ENCODE results near the gene ADSL.
"Not testable (repeated sequence)": the region's sequence is repeated elsewhere in the genome, so short reads cannot be mapped to it uniquely, and the experiment has no call there.

Gene ADSL

DNA sequence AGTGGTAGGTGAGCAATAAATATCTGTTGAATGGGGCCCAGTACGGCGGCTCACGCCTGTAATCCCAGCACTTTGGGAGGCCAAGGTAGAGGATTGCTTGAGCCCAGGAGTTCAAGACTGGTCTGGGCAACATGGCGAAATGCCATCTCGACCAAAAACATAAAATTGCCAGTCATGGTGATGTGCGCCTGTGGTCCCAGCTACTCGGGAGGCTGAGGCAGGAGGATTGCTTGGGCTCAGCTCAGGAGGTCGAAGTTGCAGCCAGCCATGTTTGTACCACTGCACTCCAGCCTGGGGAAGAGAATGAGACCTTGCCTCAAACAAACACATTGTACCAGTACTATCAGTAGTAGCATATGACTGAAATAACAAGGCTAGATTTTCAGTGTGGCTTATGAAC is 28.3 kb downstream of the ADSL start:
- Histone ChIP-seq H3K9me3 (replicated peaks; ENCODE audit: insufficient read depth, low read length) (no peaks in the 10 kb centered on the region), H3K27me3 (replicated peaks; ENCODE audit: insufficient read depth, low read length) (no peaks in the 10 kb centered on the region), H2AFZ (ENCODE audit: low read length) (no peak overlapping the region), H4K20me1 (ENCODE audit: insufficient read depth, low read length) (no peaks in the 10 kb centered on the region), H3K9ac (ENCODE audit: low read length) (no peak overlapping the region), H3K27ac (ENCODE audit: low read length) (no peak overlapping the region), H3K4me3 (ENCODE audit: low read length) (no peak overlapping the region), H3K36me3 (replicated peaks; ENCODE audit: insufficient read depth, low read length) (no peaks in the 10 kb centered on the region), H3K4me1 (ENCODE audit: low read length) (no peaks in the 10 kb centered on the region), H3K4me2 (ENCODE audit: low read depth, low read length) (no peak overlapping the region), H3K9me2 (replicated peaks; ENCODE audit: insufficient read depth, low read length) (no peaks in the 10 kb centered on the region), H3F3A (ENCODE audit: insufficient read depth, low read length) (peaks cover 3% of the 10 kb centered on the region), H3K79me2 (ENCODE audit: low read length) (peaks cover 57% of the 10 kb centered on the region)
- TF ChIP-seq EZH2phosphoT487 (IDR thresholded peaks at IDR 0.05; ENCODE audit: low read length) (no peak), EZH2 (optimal IDR thresholded peaks at IDR 0.05; ENCODE audit: low read depth, low read length) (no peak)
- TF ChIP-seq, protein P1, sequence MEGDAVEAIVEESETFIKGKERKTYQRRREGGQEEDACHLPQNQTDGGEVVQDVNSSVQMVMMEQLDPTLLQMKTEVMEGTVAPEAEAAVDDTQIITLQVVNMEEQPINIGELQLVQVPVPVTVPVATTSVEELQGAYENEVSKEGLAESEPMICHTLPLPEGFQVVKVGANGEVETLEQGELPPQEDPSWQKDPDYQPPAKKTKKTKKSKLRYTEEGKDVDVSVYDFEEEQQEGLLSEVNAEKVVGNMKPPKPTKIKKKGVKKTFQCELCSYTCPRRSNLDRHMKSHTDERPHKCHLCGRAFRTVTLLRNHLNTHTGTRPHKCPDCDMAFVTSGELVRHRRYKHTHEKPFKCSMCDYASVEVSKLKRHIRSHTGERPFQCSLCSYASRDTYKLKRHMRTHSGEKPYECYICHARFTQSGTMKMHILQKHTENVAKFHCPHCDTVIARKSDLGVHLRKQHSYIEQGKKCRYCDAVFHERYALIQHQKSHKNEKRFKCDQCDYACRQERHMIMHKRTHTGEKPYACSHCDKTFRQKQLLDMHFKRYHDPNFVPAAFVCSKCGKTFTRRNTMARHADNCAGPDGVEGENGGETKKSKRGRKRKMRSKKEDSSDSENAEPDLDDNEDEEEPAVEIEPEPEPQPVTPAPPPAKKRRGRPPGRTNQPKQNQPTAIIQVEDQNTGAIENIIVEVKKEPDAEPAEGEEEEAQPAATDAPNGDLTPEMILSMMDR (IDR thresholded peaks at IDR 0.05; ENCODE audit: low read length) = no peak
- DNase-seq = no peak

- Histone ChIP-seq H3K4me1 (ENCODE audit: low read length) (no peaks in the 10 kb centered on the region), H3K36me3 (replicated peaks; ENCODE audit: insufficient read depth, low read length) (no peaks in the 10 kb centered on the region), H3K4me3 (ENCODE audit: low read length) (no peak overlapping the region), H3K9me3 (replicated peaks; ENCODE audit: insufficient read depth, low read length) (no peaks in the 10 kb centered on the region), H3F3A (ENCODE audit: insufficient read depth, low read length) (no peaks in the 10 kb centered on the region), H2AFZ (ENCODE audit: low read length) (no peak overlapping the region), H3K27me3 (replicated peaks; ENCODE audit: insufficient read depth, low read length) (no peaks in the 10 kb centered on the region), H3K79me2 (ENCODE audit: low read length) (peaks cover 55% of the 10 kb centered on the region), H3K9me2 (replicated peaks; ENCODE audit: insufficient read depth, low read length) (no peaks in the 10 kb centered on the region), H3K4me2 (ENCODE audit: low read depth, low read length) (no peak overlapping the region), H3K27ac (ENCODE audit: low read length) (no peak overlapping the region), H3K9ac (ENCODE audit: low read length) (no peak overlapping the region), H4K20me1 (ENCODE audit: insufficient read depth, low read length) (no peaks in the 10 kb centered on the region)
- no peak for DNase-seq
- TF ChIP-seq EZH2phosphoT487 (IDR thresholded peaks at IDR 0.05; ENCODE audit: low read length) (no peak), EZH2 (optimal IDR thresholded peaks at IDR 0.05; ENCODE audit: low read depth, low read length) (no peak)
- TF ChIP-seq, protein P1 (IDR thresholded peaks at IDR 0.05; ENCODE audit: low read length) = no peak
These were observed 29.8 kb downstream of the ADSL start for GRCh38 chr22:40376149-40376548.

- no peak overlapping the region for H3K27ac ChIP-seq (ENCODE audit: low read length)
- no peak overlapping the region for H3K9ac ChIP-seq (ENCODE audit: low read length)
- no peak for DNase-seq
- no peaks in the 10 kb centered on the region for H4K20me1 ChIP-seq (ENCODE audit: insufficient read depth, low read length)
- no peak overlapping the region for H3K4me3 ChIP-seq (ENCODE audit: low read length)
- H3K36me3 ChIP-seq (replicated peaks; ENCODE audit: insufficient read depth, low read length) = no peaks in the 10 kb centered on the region
- no peaks in the 10 kb centered on the region for H3F3A ChIP-seq (ENCODE audit: insufficient read depth, low read length)
- peaks cover 55% of the 10 kb centered on the region for H3K79me2 ChIP-seq (ENCODE audit: low read length)
- no peaks in the 10 kb centered on the region for H3K9me2 ChIP-seq (replicated peaks; ENCODE audit: insufficient read depth, low read length)
- H3K9me3 ChIP-seq (replicated peaks; ENCODE audit: insufficient read depth, low read length) = no peaks in the 10 kb centered on the region
- H2AFZ ChIP-seq (ENCODE audit: low read length) = no peak overlapping the region
- no peaks in the 10 kb centered on the region for H3K4me1 ChIP-seq (ENCODE audit: low read length)
- no peak for TF ChIP-seq EZH2phosphoT487 (IDR thresholded peaks at IDR 0.05; ENCODE audit: low read length)
- TF ChIP-seq, protein P1 (IDR thresholded peaks at IDR 0.05; ENCODE audit: low read length) = no peak
- no peak for TF ChIP-seq EZH2 (optimal IDR thresholded peaks at IDR 0.05; ENCODE audit: low read depth, low read length)
- no peaks in the 10 kb centered on the region for H3K27me3 ChIP-seq (replicated peaks; ENCODE audit: insufficient read depth, low read length)
- H3K4me2 ChIP-seq (ENCODE audit: low read depth, low read length) = no peak overlapping the region
These were observed 31.6 kb downstream of the ADSL start for GRCh38 chr22:40377931-40378330.

DNA sequence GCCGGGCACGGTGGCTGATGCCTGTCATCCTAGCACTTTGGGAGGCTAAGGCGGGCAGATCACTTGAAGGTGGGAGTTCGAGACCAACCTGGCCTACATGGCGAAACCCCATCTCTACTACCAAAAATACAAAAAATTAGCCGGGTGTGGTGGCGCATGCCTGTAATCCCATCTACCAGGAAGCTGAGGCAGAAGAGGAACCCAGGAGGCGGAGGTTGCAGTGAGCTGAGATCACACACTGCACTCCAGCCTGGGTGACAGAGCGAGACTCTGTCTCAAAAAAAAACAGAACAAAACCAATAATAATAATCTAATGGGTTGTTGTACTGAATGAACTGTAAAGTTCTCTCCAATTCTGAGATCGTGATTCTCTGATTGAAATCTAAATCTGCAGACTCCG is 32.1 kb downstream of the ADSL start:
- H3K4me2 ChIP-seq (ENCODE audit: low read depth, low read length); H3K4me1 ChIP-seq (ENCODE audit: low read length); H3K27me3 ChIP-seq (replicated peaks; ENCODE audit: insufficient read depth, low read length); H3K9me2 ChIP-seq (replicated peaks; ENCODE audit: insufficient read depth, low read length); H3K36me3 ChIP-seq (replicated peaks; ENCODE audit: insufficient read depth, low read length); H3F3A ChIP-seq (ENCODE audit: insufficient read depth, low read length); H3K27ac ChIP-seq (ENCODE audit: low read length); H3K9me3 ChIP-seq (replicated peaks; ENCODE audit: insufficient read depth, low read length); H3K9ac ChIP-seq (ENCODE audit: low read length); H4K20me1 ChIP-seq (ENCODE audit: insufficient read depth, low read length); H3K4me3 ChIP-seq (ENCODE audit: low read length); H2AFZ ChIP-seq (ENCODE audit: low read length); DNase-seq: not testable (repeated sequence)
- peaks cover 51% of the 10 kb centered on the region for H3K79me2 ChIP-seq (ENCODE audit: low read length)
